Nephron (organoid): ENCODE data around the gene SGCD.

ENCODE experiments used
- H3K27ac Mint-ChIP-seq, 3 experiments: 2 replicates each; pipeline ENCODE4 v1.8.0; 2020; ENCODE audit warnings: mixed read lengths in 3 of 3, mild to moderate bottlenecking in 2 of 3, moderate library complexity in 1 of 3
- H3K27me3 Mint-ChIP-seq: 2 replicates; pipeline ENCODE4 v1.8.0; 2021; ENCODE audit warnings: low read depth, mild to moderate bottlenecking, moderate library complexity, mixed read lengths
- H3K36me3 Mint-ChIP-seq: 2 replicates; pipeline ENCODE4 v1.8.0; 2020; ENCODE audit warnings: low read depth, mixed read lengths
- H3K4me1 Mint-ChIP-seq: 2 replicates; pipeline ENCODE4 v1.8.0; 2020; ENCODE audit warnings: mixed read lengths
- H3K4me3 Mint-ChIP-seq, 3 experiments: 2 replicates each; pipeline ENCODE4 v1.8.0; 2020; ENCODE audit warnings: mild to moderate bottlenecking in 3 of 3, mixed read lengths in 3 of 3, moderate library complexity in 2 of 3
- H3K9me3 Mint-ChIP-seq: 2 replicates; pipeline ENCODE4 v1.8.0; 2020; ENCODE audit warnings: mixed read lengths
- TF ChIP-seq, protein P1 (sequence below), 3 experiments: fragments of 200-600 bp; sonication (generic); IDR thresholded peaks; one replicate each; pipeline ENCODE4 v1.5.0; 2021; ENCODE audit warnings: antibody characterized with exemption in 3 of 3; ENCODE audit not compliant: unreplicated experiment in 3 of 3

SGCD gene

DNA sequence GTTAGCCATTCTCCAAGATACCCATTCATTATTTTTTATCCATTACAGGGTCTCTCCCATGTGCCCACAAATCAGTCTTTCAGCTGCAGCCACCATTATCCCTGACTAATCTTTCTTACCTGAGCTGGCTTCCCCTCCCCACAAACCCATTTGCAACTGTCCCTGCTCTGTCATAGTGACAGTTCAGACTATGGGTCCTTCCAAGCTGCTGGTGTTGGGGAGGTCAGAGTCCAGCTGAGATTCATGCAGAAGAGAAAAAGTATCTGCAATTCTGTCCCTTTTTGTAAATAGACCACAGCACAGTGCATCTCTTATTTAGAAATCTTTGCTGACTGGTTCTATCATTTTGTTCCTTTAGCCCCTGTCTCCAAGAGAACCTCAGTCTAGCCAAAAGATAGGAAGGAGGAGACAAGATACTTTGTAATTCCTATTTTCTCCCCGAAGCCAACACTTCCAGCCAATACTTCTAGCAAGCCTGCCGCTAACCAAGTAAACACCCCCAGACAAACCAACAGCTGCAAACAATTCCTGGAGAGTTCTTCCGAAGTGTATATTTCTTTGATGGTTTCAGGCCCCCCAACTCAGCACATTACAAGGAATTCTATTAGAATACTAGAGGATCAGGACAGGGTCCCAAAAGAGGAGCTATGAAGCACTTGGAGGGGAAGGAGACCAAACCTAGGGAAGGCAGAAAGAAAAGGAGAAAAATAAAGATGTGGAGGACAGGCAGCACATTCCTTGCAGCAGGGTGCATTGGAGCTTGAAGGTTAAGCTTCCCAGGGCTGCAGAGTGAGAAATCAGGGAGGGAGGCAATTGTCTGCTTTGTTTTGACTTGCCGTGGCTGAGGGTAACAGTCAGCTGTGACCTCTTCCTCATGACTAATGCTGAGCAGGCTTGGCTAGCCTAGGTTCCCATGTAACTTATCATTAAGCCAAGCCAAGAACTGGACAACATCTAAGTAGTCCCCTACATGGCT is 148.5 kb downstream of the SGCD start:
- Mint-ChIP-seq H3K27ac (peak overlapping the region; percentile 95 to 99 (median 96)), H3K9me3 (no peaks in the 10 kb centered on the region), H3K4me3 (peak overlapping the region; percentile 28 to 49 (median 41)), H3K36me3 (no peaks in the 10 kb centered on the region), H3K4me1 (peaks cover 67% of the 10 kb centered on the region), H3K27me3 (no peaks in the 10 kb centered on the region)
- TF ChIP-seq, protein P1, sequence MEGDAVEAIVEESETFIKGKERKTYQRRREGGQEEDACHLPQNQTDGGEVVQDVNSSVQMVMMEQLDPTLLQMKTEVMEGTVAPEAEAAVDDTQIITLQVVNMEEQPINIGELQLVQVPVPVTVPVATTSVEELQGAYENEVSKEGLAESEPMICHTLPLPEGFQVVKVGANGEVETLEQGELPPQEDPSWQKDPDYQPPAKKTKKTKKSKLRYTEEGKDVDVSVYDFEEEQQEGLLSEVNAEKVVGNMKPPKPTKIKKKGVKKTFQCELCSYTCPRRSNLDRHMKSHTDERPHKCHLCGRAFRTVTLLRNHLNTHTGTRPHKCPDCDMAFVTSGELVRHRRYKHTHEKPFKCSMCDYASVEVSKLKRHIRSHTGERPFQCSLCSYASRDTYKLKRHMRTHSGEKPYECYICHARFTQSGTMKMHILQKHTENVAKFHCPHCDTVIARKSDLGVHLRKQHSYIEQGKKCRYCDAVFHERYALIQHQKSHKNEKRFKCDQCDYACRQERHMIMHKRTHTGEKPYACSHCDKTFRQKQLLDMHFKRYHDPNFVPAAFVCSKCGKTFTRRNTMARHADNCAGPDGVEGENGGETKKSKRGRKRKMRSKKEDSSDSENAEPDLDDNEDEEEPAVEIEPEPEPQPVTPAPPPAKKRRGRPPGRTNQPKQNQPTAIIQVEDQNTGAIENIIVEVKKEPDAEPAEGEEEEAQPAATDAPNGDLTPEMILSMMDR (IDR thresholded peaks at IDR 0.05; ENCODE audit: unreplicated experiment in 3 of 3): no peak

DNA sequence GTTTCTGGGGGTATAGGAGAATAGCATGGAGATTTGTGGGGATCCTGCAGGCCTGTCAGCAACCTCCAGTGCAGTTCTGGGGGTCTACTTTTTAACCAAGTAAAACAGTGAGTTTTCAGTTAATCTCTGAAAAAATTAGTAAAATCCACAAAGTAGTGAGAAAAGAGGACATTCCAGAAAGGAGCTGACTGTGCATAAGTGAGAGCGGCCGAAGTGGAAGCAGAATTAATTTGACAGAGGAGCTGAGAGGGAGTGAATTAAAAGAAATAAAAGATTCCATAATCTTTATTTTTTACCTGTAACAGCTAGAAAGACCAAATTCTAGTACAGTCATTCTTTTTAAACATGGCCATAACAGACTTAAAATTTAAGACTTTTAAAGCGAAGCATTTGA is 149.2 kb downstream of the SGCD start:
- TF ChIP-seq, protein P1 (IDR thresholded peaks at IDR 0.05; ENCODE audit: unreplicated experiment in 3 of 3): no peak

DNA sequence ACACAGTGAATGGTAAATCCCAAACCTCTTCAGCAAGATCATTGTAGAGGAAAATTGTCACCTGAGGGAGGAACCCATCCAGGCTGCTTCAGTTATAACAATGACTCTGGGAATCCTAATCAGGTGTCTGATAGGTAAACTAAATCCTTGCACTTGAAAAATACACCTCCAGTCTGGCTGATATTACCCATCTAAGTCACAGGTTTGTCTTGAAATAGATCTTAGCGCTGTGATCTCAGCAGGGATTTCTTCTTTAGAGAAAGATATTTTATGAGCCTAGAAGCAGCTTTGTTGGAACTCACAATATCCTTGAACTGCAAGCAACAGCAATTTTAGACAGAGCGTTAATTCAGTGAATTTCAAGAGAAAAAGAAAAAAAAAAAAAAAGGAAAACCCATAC is 149.7 kb downstream of the SGCD start:
- peak overlapping the region; percentile 95 to 99 (median 96) for H3K27ac Mint-ChIP-seq
- H3K27me3 Mint-ChIP-seq: no peaks in the 10 kb centered on the region
- H3K36me3 Mint-ChIP-seq: no peaks in the 10 kb centered on the region
- H3K4me1 Mint-ChIP-seq: peaks cover 80% of the 10 kb centered on the region
- TF ChIP-seq, protein P1 (IDR thresholded peaks at IDR 0.05; ENCODE audit: unreplicated experiment in 3 of 3): no peak
- peak overlapping the region in 1 of 3 experiments; percentile 49 for H3K4me3 Mint-ChIP-seq
- H3K9me3 Mint-ChIP-seq: no peaks in the 10 kb centered on the region

More for the DNA sequence above, 149.2 kb downstream of the SGCD start:
- Mint-ChIP-seq H3K4me1 (peaks cover 74% of the 10 kb centered on the region), H3K4me3 (peak overlapping the region; percentile 28 to 49 (median 41)), H3K27ac (peak overlapping the region; percentile 95 to 99 (median 96)), H3K9me3 (no peaks in the 10 kb centered on the region), H3K36me3 (no peaks in the 10 kb centered on the region), H3K27me3 (no peaks in the 10 kb centered on the region)

DNA sequence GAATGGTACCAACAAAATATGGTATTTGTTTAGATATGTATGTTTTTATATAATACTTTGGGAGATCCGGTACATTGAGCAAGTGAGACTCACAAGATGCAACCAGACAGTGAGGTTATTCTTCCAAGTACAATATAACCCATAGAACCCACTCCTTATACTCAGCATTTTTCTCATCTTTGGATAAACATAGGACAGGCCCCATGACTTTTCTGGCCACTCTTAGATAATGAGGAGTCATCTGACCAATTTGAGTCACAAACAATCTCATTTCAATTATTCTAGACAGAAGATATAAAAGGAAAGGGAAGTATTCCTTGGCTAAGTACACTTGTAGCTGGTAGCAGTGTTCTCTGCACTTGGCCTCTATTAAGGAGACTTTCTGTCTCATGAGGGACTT is 150.2 kb downstream of the SGCD start:
- H3K9me3 Mint-ChIP-seq: no peaks in the 10 kb centered on the region
- H3K36me3 Mint-ChIP-seq: no peaks in the 10 kb centered on the region
- H3K4me3 Mint-ChIP-seq: peak overlapping the region in 1 of 3 experiments; percentile 34

DNA sequence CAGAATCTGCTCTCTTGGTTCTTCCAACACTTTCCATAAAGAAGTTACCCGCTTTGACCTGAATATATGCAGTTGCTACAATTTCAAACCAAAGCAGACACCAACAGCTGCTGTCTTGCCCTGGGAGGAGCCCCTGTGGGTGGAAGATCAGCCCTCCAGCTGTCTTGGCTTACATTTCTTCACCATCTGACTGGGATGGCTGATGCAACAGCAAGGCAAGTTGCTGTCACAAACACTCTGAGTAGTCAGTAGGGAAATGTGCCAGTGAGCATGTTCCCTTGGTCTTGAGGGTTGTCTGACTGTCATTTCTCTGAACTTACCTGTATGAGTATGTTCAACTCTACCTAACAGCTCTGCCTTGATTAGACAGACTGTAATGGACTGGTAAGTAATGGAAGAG is 152.9 kb downstream of the SGCD start:
- TF ChIP-seq, protein P1 (IDR thresholded peaks at IDR 0.05; ENCODE audit: unreplicated experiment in 3 of 3): no peak
- Mint-ChIP-seq H3K36me3 (no peaks in the 10 kb centered on the region), H3K4me1 (peaks cover 79% of the 10 kb centered on the region), H3K4me3 (peak overlapping the region in 2 of 3 experiments; percentile 22 to 70), H3K27me3 (no peaks in the 10 kb centered on the region), H3K27ac (peak overlapping the region; percentile 75 to 92 (median 76)), H3K9me3 (no peaks in the 10 kb centered on the region)

More for the DNA sequence above, 150.2 kb downstream of the SGCD start:
- no peaks in the 10 kb centered on the region for H3K27me3 Mint-ChIP-seq
- TF ChIP-seq, protein P1 (IDR thresholded peaks at IDR 0.05; ENCODE audit: unreplicated experiment in 3 of 3): no peak
- peaks cover 85% of the 10 kb centered on the region for H3K4me1 Mint-ChIP-seq
- peak overlapping the region; percentile 95 to 99 (median 96) for H3K27ac Mint-ChIP-seq
